NOMO-1 (cell line): ENCODE results near the gene TCP11.
A peak's percentile ranks its signal among the peaks of the same experiment; 100 is the strongest.

Source experiments
- DNase-seq, 2 experiments: peaks; one replicate each; lab custom pipeline; 2025; ENCODE audit not compliant: unreplicated experiment in 2 of 2; lab: John Stamatoyannopoulos, UW

TCP11 gene

GRCh38 chr6:35083507-35083906, 57.6 kb downstream of the TCP11 start:
- no peak for DNase-seq

- DNase-seq = no peak
These were observed 58.3 kb downstream of the TCP11 start for GRCh38 chr6:35082733-35083403.

- DNase-seq = no peak
These were observed 59.0 kb downstream of the TCP11 start for GRCh38 chr6:35082046-35082732.

GRCh38 chr6:35081426-35081851, 59.7 kb downstream of the TCP11 start:
- peak; percentile 76 to 80 for DNase-seq

- DNase-seq = no peak
These were observed 60.2 kb downstream of the TCP11 start for GRCh38 chr6:35080821-35081425.

GRCh38 chr6:35080016-35080680, 61.0 kb downstream of the TCP11 start:
- DNase-seq = no peak

GRCh38 chr6:35079311-35080000, 61.7 kb downstream of the TCP11 start:
- DNase-seq = no peak

- DNase-seq = no peak
These were observed 62.2 kb downstream of the TCP11 start for GRCh38 chr6:35078896-35079295.

GRCh38 chr6:35078226-35078850, 62.8 kb downstream of the TCP11 start:
- DNase-seq = no peak

GRCh38 chr6:35077713-35078105, 63.4 kb downstream of the TCP11 start:
- DNase-seq = no peak

- no peak for DNase-seq
These were observed 64.0 kb downstream of the TCP11 start for GRCh38 chr6:35076997-35077712.

GRCh38 chr6:35073766-35074471, 67.2 kb downstream of the TCP11 start:
- DNase-seq = no peak

GRCh38 chr6:35073211-35073610, 67.9 kb downstream of the TCP11 start:
- no peak for DNase-seq

- DNase-seq = no peak
These were observed 68.5 kb downstream of the TCP11 start for GRCh38 chr6:35072698-35073055.

- no peak for DNase-seq
These were observed 69.0 kb downstream of the TCP11 start for GRCh38 chr6:35072051-35072697.

GRCh38 chr6:35071347-35071994, 69.7 kb downstream of the TCP11 start:
- DNase-seq = no peak

- DNase-seq = no peak
These were observed 71.0 kb downstream of the TCP11 start for GRCh38 chr6:35070111-35070510.

- DNase-seq = no peak
These were observed 71.9 kb downstream of the TCP11 start for GRCh38 chr6:35069262-35069661.
